GM19043 (cell line): ENCODE results near the gene CMC1.

Experiments
- ATAC-seq: cut with Tn5 transposase; IDR thresholded peaks from one replicate; pipeline ENCODE4 v1.9.1; 2021; ENCODE audit warnings: low read depth; ENCODE audit not compliant: unreplicated experiment

CMC1 gene

GRCh38 chr3:28348629-28349468 is 107.4 kb downstream of the CMC1 start, which contains the start of the genes AZI2 and ZCWPW2:
TSS of gene AZI2 (minus strand) at chr3:28348824. CDS start at chr3:28340617, 8,207 bp downstream.
TSS of gene ZCWPW2 (plus strand) at chr3:28348721. CDS start at chr3:28413069, 64,348 bp downstream.
- ATAC-seq = peak; percentile 83

- ATAC-seq = no peak
These were observed 108.1 kb downstream of the CMC1 start for GRCh38 chr3:28349469-28350000.
